SK-N-SH (cell line): ENCODE results near the gene RAD21L1.

Experiments
- EP300 ChIP-seq, 2 experiments: IDR thresholded peaks; 2 replicates each; pipeline versions ENCODE4 v1.4.0 to v1.6.1; 2012; ENCODE audit warnings: borderline replicate concordance in 1 of 2, low read depth in 1 of 2, low read length in 1 of 2
- GABPA ChIP-seq: IDR thresholded peaks from 2 replicates; pipeline ENCODE4 v1.4.0; 2012; ENCODE audit warnings: low read depth, mild to moderate bottlenecking
- MXI1 ChIP-seq: IDR thresholded peaks from 2 replicates; pipeline ENCODE4 v1.6.1; 2012; ENCODE audit warnings: mild to moderate bottlenecking, low read depth, low read length, improper control_type of control experiment
- NFIC ChIP-seq: IDR thresholded peaks from 2 replicates; pipeline ENCODE4 v1.4.0; 2012; ENCODE audit warnings: borderline replicate concordance
- POLR2AphosphoS5 ChIP-seq: IDR thresholded peaks from 2 replicates; pipeline ENCODE4 v1.6.1; 2012; ENCODE audit warnings: low read depth, low read length
- RAD21 ChIP-seq: IDR thresholded peaks from 2 replicates; pipeline ENCODE4 v1.6.1; 2012; ENCODE audit warnings: mild to moderate bottlenecking, low read length
- TEAD4 ChIP-seq: IDR thresholded peaks from 2 replicates; pipeline ENCODE4 v1.4.0; 2012; ENCODE audit warnings: mild to moderate bottlenecking, borderline replicate concordance; ENCODE audit not compliant: insufficient read depth
- TF ChIP-seq, protein P1 (sequence below): fragments of 200-600 bp; sonication (generic); IDR thresholded peaks from 2 replicates; pipeline ENCODE4 v1.6.1; 2017; ENCODE audit warnings: antibody characterized with exemption, mild to moderate bottlenecking, moderate library complexity

- no peak for TF ChIP-seq RAD21
- TF ChIP-seq EP300 (IDR thresholded peaks at IDR 0.05; ENCODE audit: borderline replicate concordance in 1 of 2, low read depth in 1 of 2, low read length in 1 of 2): no peak
- TF ChIP-seq, protein P1, sequence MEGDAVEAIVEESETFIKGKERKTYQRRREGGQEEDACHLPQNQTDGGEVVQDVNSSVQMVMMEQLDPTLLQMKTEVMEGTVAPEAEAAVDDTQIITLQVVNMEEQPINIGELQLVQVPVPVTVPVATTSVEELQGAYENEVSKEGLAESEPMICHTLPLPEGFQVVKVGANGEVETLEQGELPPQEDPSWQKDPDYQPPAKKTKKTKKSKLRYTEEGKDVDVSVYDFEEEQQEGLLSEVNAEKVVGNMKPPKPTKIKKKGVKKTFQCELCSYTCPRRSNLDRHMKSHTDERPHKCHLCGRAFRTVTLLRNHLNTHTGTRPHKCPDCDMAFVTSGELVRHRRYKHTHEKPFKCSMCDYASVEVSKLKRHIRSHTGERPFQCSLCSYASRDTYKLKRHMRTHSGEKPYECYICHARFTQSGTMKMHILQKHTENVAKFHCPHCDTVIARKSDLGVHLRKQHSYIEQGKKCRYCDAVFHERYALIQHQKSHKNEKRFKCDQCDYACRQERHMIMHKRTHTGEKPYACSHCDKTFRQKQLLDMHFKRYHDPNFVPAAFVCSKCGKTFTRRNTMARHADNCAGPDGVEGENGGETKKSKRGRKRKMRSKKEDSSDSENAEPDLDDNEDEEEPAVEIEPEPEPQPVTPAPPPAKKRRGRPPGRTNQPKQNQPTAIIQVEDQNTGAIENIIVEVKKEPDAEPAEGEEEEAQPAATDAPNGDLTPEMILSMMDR: no peak
- no peak for TF ChIP-seq POLR2AphosphoS5
- no peak for TF ChIP-seq MXI1
- no peak for TF ChIP-seq NFIC
- TF ChIP-seq TEAD4: no peak
- no peak for TF ChIP-seq GABPA
These were observed 38.2 kb upstream of the RAD21L1 start for GRCh38 chr20:1187605-1188171.
